H1 (cell line): Measurements from ENCODE around the gene ADCY5. TPM values are rescaled to one million over a fixed set of nuclear protein-coding genes. Genes with fewer than 3 reads are reported as not detected.

ENCODE experiments used
- polyA plus RNA-seq, 7 experiments: library from polyadenylated mRNA; depleted of rRNA in 3 of 7; stranded (reverse) in 5 of 7; unstranded in 2 of 7; fragments of >200 nt in 5 of 7; fragments of 200-250 nt in 2 of 7; gene quantifications; 1 replicate in 5 of 7; 2 replicates in 1 of 7; 4 replicates in 1 of 7; pipeline versions ENCODE4 v1.2.1 to v1.2.3, GENCODE V29; 2011 to 2013; ENCODE audit warnings: missing spikeins in 2 of 7, mixed read lengths in 2 of 7
- total RNA-seq: library from RNA; stranded (reverse); fragmentation: NEBNext Ultra II Directional; extraction: Animal tissue kit (Norgen Biotek cat#: 25700); gene quantifications from 2 replicates; pipeline ENCODE4 v1.2.1, GENCODE V29; 2021
- TF ChIP-seq, protein P1 (sequence below): fragments of 300-600 bp; sonication (generic); IDR thresholded peaks from 2 replicates; pipeline ENCODE4 v1.7.1; 2012; ENCODE audit warnings: low read length, moderate library complexity, mild to moderate bottlenecking, inconsistent platforms; ENCODE audit not compliant: insufficient replicate concordance
- TF ChIP-seq, protein P2 (sequence below): IDR thresholded peaks from 2 replicates; pipeline ENCODE4 v1.6.1; 2012; ENCODE audit warnings: inconsistent platforms

ADCY5 gene
- total and polyA plus RNA-seq, 2 of the 8 experiments (the other 6 are each of a cell fraction or from before 2014, with no cell fraction given): 18.9 to 40.8 TPM

DNA sequence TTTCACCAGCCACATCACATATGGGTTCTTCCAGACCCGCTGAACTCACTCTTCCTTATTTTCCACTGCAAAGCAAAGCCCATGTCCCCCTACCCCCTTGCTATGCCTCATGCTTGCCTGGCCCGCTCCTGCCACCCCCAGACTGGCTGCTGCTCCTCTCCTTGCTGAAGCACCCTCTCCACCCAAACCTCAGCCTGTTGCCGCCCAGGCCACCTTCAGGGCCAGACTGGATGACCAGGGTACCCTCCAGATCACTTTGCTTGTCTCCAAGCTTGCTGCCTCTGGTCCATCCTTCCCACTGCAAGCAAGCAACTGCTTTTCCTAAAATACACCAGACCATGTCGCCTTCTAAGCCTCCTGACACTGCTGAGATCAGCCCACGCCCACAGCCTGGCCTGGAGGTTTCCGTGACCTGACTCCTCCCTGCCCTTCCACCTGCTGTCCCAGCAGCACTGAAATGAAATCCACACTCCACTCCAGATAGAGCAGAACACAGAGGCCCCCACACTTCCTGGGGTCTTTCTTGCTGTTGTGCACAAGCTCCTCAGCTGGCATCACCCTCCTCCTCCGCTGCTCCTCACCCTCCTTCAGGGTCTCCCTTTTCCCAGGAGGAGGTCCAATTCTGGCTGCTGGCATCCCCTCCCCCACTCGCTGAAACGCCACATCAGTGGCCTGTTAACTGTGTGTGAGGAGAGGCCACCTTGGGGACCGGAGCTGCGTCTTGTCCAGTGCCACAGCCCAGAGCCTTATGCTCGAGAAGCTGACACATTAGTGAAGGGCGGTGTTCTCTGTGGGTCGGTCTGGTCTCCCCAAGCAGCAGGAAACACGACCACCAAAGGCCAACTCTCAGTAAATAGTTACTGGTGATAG is 99.1 kb downstream of the ADCY5 start (continued):
- TF ChIP-seq, protein P1, sequence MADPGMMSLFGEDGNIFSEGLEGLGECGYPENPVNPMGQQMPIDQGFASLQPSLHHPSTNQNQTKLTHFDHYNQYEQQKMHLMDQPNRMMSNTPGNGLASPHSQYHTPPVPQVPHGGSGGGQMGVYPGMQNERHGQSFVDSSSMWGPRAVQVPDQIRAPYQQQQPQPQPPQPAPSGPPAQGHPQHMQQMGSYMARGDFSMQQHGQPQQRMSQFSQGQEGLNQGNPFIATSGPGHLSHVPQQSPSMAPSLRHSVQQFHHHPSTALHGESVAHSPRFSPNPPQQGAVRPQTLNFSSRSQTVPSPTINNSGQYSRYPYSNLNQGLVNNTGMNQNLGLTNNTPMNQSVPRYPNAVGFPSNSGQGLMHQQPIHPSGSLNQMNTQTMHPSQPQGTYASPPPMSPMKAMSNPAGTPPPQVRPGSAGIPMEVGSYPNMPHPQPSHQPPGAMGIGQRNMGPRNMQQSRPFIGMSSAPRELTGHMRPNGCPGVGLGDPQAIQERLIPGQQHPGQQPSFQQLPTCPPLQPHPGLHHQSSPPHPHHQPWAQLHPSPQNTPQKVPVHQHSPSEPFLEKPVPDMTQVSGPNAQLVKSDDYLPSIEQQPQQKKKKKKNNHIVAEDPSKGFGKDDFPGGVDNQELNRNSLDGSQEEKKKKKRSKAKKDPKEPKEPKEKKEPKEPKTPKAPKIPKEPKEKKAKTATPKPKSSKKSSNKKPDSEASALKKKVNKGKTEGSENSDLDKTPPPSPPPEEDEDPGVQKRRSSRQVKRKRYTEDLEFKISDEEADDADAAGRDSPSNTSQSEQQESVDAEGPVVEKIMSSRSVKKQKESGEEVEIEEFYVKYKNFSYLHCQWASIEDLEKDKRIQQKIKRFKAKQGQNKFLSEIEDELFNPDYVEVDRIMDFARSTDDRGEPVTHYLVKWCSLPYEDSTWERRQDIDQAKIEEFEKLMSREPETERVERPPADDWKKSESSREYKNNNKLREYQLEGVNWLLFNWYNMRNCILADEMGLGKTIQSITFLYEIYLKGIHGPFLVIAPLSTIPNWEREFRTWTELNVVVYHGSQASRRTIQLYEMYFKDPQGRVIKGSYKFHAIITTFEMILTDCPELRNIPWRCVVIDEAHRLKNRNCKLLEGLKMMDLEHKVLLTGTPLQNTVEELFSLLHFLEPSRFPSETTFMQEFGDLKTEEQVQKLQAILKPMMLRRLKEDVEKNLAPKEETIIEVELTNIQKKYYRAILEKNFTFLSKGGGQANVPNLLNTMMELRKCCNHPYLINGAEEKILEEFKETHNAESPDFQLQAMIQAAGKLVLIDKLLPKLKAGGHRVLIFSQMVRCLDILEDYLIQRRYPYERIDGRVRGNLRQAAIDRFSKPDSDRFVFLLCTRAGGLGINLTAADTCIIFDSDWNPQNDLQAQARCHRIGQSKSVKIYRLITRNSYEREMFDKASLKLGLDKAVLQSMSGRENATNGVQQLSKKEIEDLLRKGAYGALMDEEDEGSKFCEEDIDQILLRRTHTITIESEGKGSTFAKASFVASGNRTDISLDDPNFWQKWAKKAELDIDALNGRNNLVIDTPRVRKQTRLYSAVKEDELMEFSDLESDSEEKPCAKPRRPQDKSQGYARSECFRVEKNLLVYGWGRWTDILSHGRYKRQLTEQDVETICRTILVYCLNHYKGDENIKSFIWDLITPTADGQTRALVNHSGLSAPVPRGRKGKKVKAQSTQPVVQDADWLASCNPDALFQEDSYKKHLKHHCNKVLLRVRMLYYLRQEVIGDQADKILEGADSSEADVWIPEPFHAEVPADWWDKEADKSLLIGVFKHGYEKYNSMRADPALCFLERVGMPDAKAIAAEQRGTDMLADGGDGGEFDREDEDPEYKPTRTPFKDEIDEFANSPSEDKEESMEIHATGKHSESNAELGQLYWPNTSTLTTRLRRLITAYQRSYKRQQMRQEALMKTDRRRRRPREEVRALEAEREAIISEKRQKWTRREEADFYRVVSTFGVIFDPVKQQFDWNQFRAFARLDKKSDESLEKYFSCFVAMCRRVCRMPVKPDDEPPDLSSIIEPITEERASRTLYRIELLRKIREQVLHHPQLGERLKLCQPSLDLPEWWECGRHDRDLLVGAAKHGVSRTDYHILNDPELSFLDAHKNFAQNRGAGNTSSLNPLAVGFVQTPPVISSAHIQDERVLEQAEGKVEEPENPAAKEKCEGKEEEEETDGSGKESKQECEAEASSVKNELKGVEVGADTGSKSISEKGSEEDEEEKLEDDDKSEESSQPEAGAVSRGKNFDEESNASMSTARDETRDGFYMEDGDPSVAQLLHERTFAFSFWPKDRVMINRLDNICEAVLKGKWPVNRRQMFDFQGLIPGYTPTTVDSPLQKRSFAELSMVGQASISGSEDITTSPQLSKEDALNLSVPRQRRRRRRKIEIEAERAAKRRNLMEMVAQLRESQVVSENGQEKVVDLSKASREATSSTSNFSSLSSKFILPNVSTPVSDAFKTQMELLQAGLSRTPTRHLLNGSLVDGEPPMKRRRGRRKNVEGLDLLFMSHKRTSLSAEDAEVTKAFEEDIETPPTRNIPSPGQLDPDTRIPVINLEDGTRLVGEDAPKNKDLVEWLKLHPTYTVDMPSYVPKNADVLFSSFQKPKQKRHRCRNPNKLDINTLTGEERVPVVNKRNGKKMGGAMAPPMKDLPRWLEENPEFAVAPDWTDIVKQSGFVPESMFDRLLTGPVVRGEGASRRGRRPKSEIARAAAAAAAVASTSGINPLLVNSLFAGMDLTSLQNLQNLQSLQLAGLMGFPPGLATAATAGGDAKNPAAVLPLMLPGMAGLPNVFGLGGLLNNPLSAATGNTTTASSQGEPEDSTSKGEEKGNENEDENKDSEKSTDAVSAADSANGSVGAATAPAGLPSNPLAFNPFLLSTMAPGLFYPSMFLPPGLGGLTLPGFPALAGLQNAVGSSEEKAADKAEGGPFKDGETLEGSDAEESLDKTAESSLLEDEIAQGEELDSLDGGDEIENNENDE: no peak
- TF ChIP-seq, protein P2, sequence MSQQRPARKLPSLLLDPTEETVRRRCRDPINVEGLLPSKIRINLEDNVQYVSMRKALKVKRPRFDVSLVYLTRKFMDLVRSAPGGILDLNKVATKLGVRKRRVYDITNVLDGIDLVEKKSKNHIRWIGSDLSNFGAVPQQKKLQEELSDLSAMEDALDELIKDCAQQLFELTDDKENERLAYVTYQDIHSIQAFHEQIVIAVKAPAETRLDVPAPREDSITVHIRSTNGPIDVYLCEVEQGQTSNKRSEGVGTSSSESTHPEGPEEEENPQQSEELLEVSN: no peak
- TF ChIP-seq, all 59 proteins: peak for 0
